CD4-positive, alpha-beta T cell (primary cell): ENCODE results near the gene PRUNE1. TPM values are rescaled to one million over a fixed set of nuclear protein-coding genes. Genes with fewer than 3 reads are reported as not detected.

Experiments used
- ATAC-seq: fragments of 200-7000 bp; cut with Tn5 transposase; one replicate; pipeline ENCODE4 v1.10.0; 2022; ENCODE audit warnings: mild to moderate bottlenecking; ENCODE audit not compliant: poor library complexity
- CTCF ChIA-PET: fragments of 350-600 bp; sonication (Branson Sonifier 250); formaldehyde crosslinking; loops from one replicate; lab custom pipeline; 2021; ENCODE audit warnings: antibody characterized with exemption, inconsistent platforms; lab: Charles Lee
- POLR2A ChIA-PET: fragments of 350-600 bp; sonication (Branson Sonifier 250); formaldehyde crosslinking; loops from one replicate; lab custom pipeline; 2021; ENCODE audit warnings: antibody characterized with exemption, inconsistent platforms; lab: Charles Lee
- DNase-seq, 14 experiments: peaks; one replicate each; pipeline ENCODE4 v3.0.0-alpha.2; 2013 to 2020; ENCODE audit warnings: mixed read lengths in 2 of 14
- H3K27ac ChIP-seq, 2 donors: one replicate each; pipeline versions ENCODE4 v1.5.1 to v1.7.0; 2013; ENCODE audit warnings: low read length in 2 of 2, low read depth in 1 of 2, mild to moderate bottlenecking in 1 of 2
- H3K27me3 ChIP-seq, 2 experiments: 1 replicate in 1 of 2; 2 replicates in 1 of 2; pipeline versions ENCODE4 v1.6.1 to v1.7.0; 2013; ENCODE audit warnings: low read length in 2 of 2, control low read depth in 1 of 2, mild to moderate bottlenecking in 1 of 2, moderate library complexity in 1 of 2; ENCODE audit not compliant: insufficient read depth in 2 of 2, control insufficient read depth in 1 of 2
- H3K36me3 ChIP-seq: one replicate; pipeline ENCODE4 v1.6.1; 2013; ENCODE audit warnings: low read length, control low read depth; ENCODE audit not compliant: insufficient read depth
- H3K4me1 ChIP-seq: one replicate; pipeline ENCODE4 v1.6.1; 2013; ENCODE audit warnings: low read length, control low read depth; ENCODE audit not compliant: insufficient read depth
- H3K4me3 ChIP-seq: one replicate; pipeline ENCODE4 v1.5.1; 2013; ENCODE audit warnings: mild to moderate bottlenecking, low read length, moderate library complexity
- H3K9me3 ChIP-seq, 2 experiments: 1 replicate in 1 of 2; 2 replicates in 1 of 2; pipeline versions ENCODE4 v1.6.1 to v1.7.0; 2013; ENCODE audit warnings: low read length in 2 of 2, mild to moderate bottlenecking in 2 of 2, control low read depth in 1 of 2, moderate library complexity in 1 of 2; ENCODE audit not compliant: control insufficient read depth in 1 of 2, insufficient read depth in 1 of 2
- H3K27ac Mint-ChIP-seq: one replicate; pipeline ENCODE4 v1.8.0; 2020; ENCODE audit warnings: mixed read lengths
- H3K27me3 Mint-ChIP-seq: one replicate; pipeline ENCODE4 v1.8.0; 2021; ENCODE audit warnings: mixed read lengths
- H3K36me3 Mint-ChIP-seq: one replicate; pipeline ENCODE4 v1.8.0; 2021; ENCODE audit warnings: low read depth, mixed read lengths
- H3K4me1 Mint-ChIP-seq: one replicate; pipeline ENCODE4 v1.8.0; 2021; ENCODE audit warnings: low read depth, mixed read lengths
- H3K4me3 Mint-ChIP-seq: one replicate; pipeline ENCODE4 v1.8.0; 2020; ENCODE audit warnings: mild to moderate bottlenecking, mixed read lengths
- H3K9me3 Mint-ChIP-seq: one replicate; pipeline ENCODE4 v1.8.0; 2020; ENCODE audit warnings: mixed read lengths
- intact Hi-C, 2 experiments: fragments of 100-400 bp; cut with DNase I in 1 of 2; cut with micrococcal nuclease in 1 of 2; formaldehyde crosslinking; loops; one replicate each; pipeline versions ENCODE4 v1.15.1 to v1.9.0; 2023 to 2025; cut with DNase I, micrococcal nuclease
- total RNA-seq, 174 experiments: library from RNA in 2 of 174; stranded (reverse) in 2 of 174; gene quantifications; one replicate each; pipeline ENCODE4 v1.2.3 and lab custom pipeline; 2021 to 2026
- TF ChIP-seq, protein P1 (sequence below): fragments of 200-600 bp; IDR thresholded peaks from one replicate; pipeline ENCODE4 v1.8.0; 2022; ENCODE audit warnings: antibody characterized with exemption, mild to moderate bottlenecking

The PRUNE1 gene
- total RNA-seq, 2 experiments from 2014 or later = 10.9 to 12.1 TPM

DNA sequence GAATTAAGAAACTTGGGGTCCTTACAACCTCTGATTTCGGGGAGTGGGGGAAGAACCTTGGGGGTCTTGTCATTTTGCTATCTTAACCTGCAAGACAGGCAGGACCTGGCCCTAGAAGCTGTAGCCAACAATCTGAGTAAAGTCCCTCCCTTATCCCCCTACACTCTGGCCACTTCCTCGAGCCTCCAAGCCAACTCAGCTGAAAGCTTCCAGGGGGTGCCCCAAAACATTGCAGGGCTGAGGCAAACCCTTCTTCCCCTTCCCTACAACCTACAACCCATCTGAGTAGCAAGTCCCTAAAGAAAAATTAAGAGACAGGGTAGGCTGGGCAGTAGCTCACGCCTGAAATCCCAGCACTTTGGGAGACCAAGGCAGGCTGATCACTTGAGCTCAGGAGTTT lies 38.6 kb upstream of the PRUNE1 start:
- Mint-ChIP-seq H3K4me3 (no peak overlapping the region), H3K27me3 (no peaks in the 10 kb centered on the region), H3K36me3 (peaks cover 65% of the 10 kb centered on the region), H3K4me1 (peaks cover 39% of the 10 kb centered on the region), H3K27ac (peak overlapping the region; percentile 92), H3K9me3 (no peaks in the 10 kb centered on the region)
- ATAC-seq = no peak
- POLR2A ChIA-PET = interaction anchor here (0.9 to 1.5 kb wide), 2 partner anchors 23 to 43 kb away, joined by 3 read pairs; no protein-coding TSS in a partner anchor
- peaks cover 42% of the 10 kb centered on the region for H3K4me1 ChIP-seq
- H3K9me3 ChIP-seq = no peaks in the 10 kb centered on the region
- DNase-seq = no peak
- peaks cover 40% of the 10 kb centered on the region for H3K36me3 ChIP-seq
- intact Hi-C loops = loop anchor here (10.0 kb wide), 2 partner anchors 505 to 715 kb away; partner anchors contain the start of gene CA14 (in 1 of the 2)
- CTCF ChIA-PET = interaction anchor here (1.1 kb wide), 1 partner anchor 9 kb away, joined by 3 read pairs; no protein-coding TSS in a partner anchor
- no peaks in the 10 kb centered on the region for H3K27me3 ChIP-seq
- TF ChIP-seq, protein P1, sequence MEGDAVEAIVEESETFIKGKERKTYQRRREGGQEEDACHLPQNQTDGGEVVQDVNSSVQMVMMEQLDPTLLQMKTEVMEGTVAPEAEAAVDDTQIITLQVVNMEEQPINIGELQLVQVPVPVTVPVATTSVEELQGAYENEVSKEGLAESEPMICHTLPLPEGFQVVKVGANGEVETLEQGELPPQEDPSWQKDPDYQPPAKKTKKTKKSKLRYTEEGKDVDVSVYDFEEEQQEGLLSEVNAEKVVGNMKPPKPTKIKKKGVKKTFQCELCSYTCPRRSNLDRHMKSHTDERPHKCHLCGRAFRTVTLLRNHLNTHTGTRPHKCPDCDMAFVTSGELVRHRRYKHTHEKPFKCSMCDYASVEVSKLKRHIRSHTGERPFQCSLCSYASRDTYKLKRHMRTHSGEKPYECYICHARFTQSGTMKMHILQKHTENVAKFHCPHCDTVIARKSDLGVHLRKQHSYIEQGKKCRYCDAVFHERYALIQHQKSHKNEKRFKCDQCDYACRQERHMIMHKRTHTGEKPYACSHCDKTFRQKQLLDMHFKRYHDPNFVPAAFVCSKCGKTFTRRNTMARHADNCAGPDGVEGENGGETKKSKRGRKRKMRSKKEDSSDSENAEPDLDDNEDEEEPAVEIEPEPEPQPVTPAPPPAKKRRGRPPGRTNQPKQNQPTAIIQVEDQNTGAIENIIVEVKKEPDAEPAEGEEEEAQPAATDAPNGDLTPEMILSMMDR = no peak
- no peak overlapping the region for H3K4me3 ChIP-seq
- H3K27ac ChIP-seq = no peak overlapping the region

DNA sequence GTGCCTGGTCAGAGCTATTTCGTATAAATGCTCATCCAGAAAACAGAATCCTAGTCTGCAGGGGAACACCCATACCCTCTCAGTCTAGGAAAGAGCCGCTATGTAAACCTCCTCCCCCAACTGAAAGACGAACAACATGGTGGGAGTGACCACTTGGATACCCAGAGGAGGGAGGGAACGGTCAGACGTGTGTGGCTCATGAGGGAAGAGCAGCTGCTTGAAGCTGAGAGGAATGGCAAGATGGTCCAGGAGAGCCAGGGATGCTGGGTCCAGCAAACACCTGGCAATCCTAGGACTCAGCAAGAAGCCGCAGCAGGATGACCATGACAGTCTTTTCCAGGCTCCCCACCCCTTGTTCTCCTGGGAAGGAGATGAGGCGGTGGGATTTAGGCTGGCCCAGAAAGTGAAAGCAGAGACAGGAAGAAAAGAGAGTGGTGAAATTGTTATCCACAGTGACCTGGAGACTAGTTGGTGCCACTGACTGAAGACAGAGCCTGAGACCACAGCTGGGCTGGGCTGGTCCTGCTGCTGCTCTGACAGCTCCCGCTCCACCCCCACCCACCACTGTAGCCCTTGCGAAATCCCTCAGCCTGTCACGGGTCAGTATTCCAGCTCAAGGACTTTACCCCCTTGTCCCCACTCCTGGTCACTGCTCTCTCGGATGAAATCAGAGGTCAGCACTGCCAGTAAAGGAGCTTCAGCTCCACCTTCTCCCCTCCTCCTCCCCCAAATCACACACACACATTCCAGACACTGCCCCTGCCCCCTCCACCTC lies 37.3 kb upstream of the PRUNE1 start:
- H3K36me3 Mint-ChIP-seq = peaks cover 52% of the 10 kb centered on the region
- intact Hi-C loops = loop anchor here (10.0 kb wide), 2 partner anchors 506 to 716 kb away; partner anchors contain the start of gene CA14 (in 1 of the 2)
- DNase-seq (no peak), ATAC-seq (no peak)
- H3K27ac Mint-ChIP-seq = peak overlapping the region; percentile 92
- POLR2A ChIA-PET = interaction anchor here (1.5 kb wide), 1 partner anchor 44 kb away, joined by 3 read pairs; no protein-coding TSS in a partner anchor
- H3K36me3 ChIP-seq = peaks cover 31% of the 10 kb centered on the region
- peaks cover 50% of the 10 kb centered on the region for H3K4me1 ChIP-seq
- H3K4me3 ChIP-seq = no peak overlapping the region
- H3K27ac ChIP-seq = peak overlapping the region in 1 of 2 donors; percentile 0
- CTCF ChIA-PET = no interaction called here
- H3K27me3 Mint-ChIP-seq = no peaks in the 10 kb centered on the region
- TF ChIP-seq, protein P1 = no peak
- H3K9me3 ChIP-seq = no peaks in the 10 kb centered on the region
- H3K4me3 Mint-ChIP-seq = peak overlapping the region; percentile 92
- no peaks in the 10 kb centered on the region for H3K9me3 Mint-ChIP-seq
- H3K4me1 Mint-ChIP-seq = peaks cover 48% of the 10 kb centered on the region
- no peaks in the 10 kb centered on the region for H3K27me3 ChIP-seq

DNA sequence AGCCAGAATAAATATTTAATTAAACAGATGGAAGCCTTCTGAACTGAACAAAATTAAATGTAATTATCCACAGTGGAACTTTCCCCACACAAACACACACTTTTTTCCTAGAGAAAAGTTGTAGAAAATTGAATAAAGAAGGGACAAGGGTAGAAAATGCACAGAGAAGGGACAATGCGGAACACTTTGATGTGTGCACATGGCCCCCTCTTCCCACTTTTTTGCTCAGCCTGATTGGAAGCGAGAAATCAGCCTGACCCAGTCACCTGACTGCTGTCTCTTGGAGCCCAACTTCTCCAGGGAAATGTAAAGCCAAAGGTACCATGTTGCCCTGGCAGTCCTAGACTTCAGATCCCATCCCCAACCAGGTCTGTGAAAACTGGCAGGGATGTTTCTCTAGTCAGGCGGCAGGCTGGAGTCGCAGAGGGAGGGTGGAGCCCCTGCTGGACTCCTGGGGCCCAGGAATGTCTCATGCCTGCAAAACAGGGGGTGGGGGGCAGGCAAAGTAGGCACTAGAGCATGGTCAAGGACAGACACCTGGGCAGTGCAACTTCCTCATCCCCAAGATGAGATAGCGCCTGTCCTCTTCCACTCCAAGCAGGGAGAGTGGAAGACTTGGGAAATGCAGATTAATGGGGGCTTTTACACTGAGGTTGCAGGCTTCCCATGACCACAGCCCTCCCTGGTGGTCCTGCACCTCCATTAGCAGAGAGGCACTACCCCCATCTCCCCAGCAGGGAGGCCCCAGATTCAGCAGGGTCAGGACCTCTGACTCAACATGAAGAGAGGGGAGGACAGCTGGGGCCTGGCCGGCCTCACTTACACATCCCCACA lies 36.4 kb upstream of the PRUNE1 start:
- peaks cover 58% of the 10 kb centered on the region for H3K4me1 ChIP-seq
- H3K4me1 Mint-ChIP-seq = peaks cover 56% of the 10 kb centered on the region
- peaks cover 23% of the 10 kb centered on the region for H3K36me3 ChIP-seq
- H3K4me3 Mint-ChIP-seq = peak overlapping the region; percentile 92
- H3K4me3 ChIP-seq = no peak overlapping the region
- CTCF ChIA-PET = interaction anchor here (0.6 kb wide), 1 partner anchor 38 kb away, joined by 3 read pairs; no protein-coding TSS in a partner anchor
- H3K27ac ChIP-seq = peak overlapping the region; percentile 43 to 59
- intact Hi-C loops = loop anchor here (2.0 to 10.0 kb wide), 3 partner anchors 47 to 717 kb away; partner anchors contain the start of gene CA14 (in 1 of the 2)
- ATAC-seq (no peak), DNase-seq (no peak)
- no peaks in the 10 kb centered on the region for H3K27me3 ChIP-seq
- TF ChIP-seq, protein P1 = no peak
- H3K27ac Mint-ChIP-seq = peak overlapping the region; percentile 92
- H3K9me3 Mint-ChIP-seq = no peaks in the 10 kb centered on the region
- POLR2A ChIA-PET = no interaction called here
- peaks cover 44% of the 10 kb centered on the region for H3K36me3 Mint-ChIP-seq
- no peaks in the 10 kb centered on the region for H3K9me3 ChIP-seq
- no peaks in the 10 kb centered on the region for H3K27me3 Mint-ChIP-seq
